Measurements from ENCODE around the gene IL13.
"Not testable (repeated sequence)": the region's sequence is repeated elsewhere in the genome, so short reads cannot be mapped to it uniquely, and the experiment has no call there.

The IL13 gene

GRCh38 chr5:132657676-132658380 is at the start of gene IL13:
IL13 (plus strand) TSS chr5:132658173; CDS start chr5:132658187, 14 bp downstream.
- DNase-seq (ENCODE audit: low read depth, low spot score) = no peak

- DNase-seq (ENCODE audit: low read depth, low spot score) = no peak
Measured at GRCh38 chr5:132611965-132612364, 46.0 kb upstream of the IL13 start.

- no peak for DNase-seq (ENCODE audit: low read depth, low spot score)
Measured at GRCh38 chr5:132612846-132613245, 45.1 kb upstream of the IL13 start.

- DNase-seq (ENCODE audit: low read depth, low spot score) = no peak
Measured at GRCh38 chr5:132621699-132622098, 36.3 kb upstream of the IL13 start.

GRCh38 chr5:132622608-132623007 is 35.4 kb upstream of the IL13 start:
- DNase-seq (ENCODE audit: low read depth, low spot score) = no peak

GRCh38 chr5:132627470-132627869 is 30.5 kb upstream of the IL13 start:
- no peak for DNase-seq (ENCODE audit: low read depth, low spot score)

GRCh38 chr5:132628814-132629213 is 29.2 kb upstream of the IL13 start:
- DNase-seq (ENCODE audit: low read depth, low spot score) = no peak

GRCh38 chr5:132629230-132629944 is 28.6 kb upstream of the IL13 start:
- DNase-seq (ENCODE audit: low read depth, low spot score) = no peak

- DNase-seq (ENCODE audit: low read depth, low spot score) = not testable (repeated sequence)
Measured at GRCh38 chr5:132633587-132633986, 24.4 kb upstream of the IL13 start.

GRCh38 chr5:132635873-132636272 is 22.1 kb upstream of the IL13 start:
- no peak for DNase-seq (ENCODE audit: low read depth, low spot score)

GRCh38 chr5:132637241-132637640 is 20.7 kb upstream of the IL13 start:
- DNase-seq (ENCODE audit: low read depth, low spot score) = no peak

GRCh38 chr5:132639706-132640130 is 18.3 kb upstream of the IL13 start:
- DNase-seq (ENCODE audit: low read depth, low spot score) = no peak

- no peak for DNase-seq (ENCODE audit: low read depth, low spot score)
Measured at GRCh38 chr5:132640613-132641012, 17.4 kb upstream of the IL13 start.

- no peak for DNase-seq (ENCODE audit: low read depth, low spot score)
Measured at GRCh38 chr5:132641241-132641723, 16.7 kb upstream of the IL13 start.

GRCh38 chr5:132641841-132642240 is 16.1 kb upstream of the IL13 start:
- no peak for DNase-seq (ENCODE audit: low read depth, low spot score)

GRCh38 chr5:132644177-132644576 is 13.8 kb upstream of the IL13 start:
- no peak for DNase-seq (ENCODE audit: low read depth, low spot score)

- no peak for DNase-seq (ENCODE audit: low read depth, low spot score)
Measured at GRCh38 chr5:132646583-132647266, 11.2 kb upstream of the IL13 start.

GRCh38 chr5:132647473-132647872 is 10.5 kb upstream of the IL13 start:
- DNase-seq (ENCODE audit: low read depth, low spot score) = no peak

GRCh38 chr5:132648355-132648754 is 9.6 kb upstream of the IL13 start:
- no peak for DNase-seq (ENCODE audit: low read depth, low spot score)

- DNase-seq (ENCODE audit: low read depth, low spot score) = no peak
Measured at GRCh38 chr5:132651838-132652469, 6.0 kb upstream of the IL13 start.

- DNase-seq (ENCODE audit: low read depth, low spot score) = no peak
Measured at GRCh38 chr5:132653716-132654115, 4.3 kb upstream of the IL13 start.

Data from activated naive CD8-positive, alpha-beta T cell treated with anti-CD3 and anti-CD28 coated beads, Interleukin-2, amount 50 U/mL, for 16 hours (primary cell).